ENCODE data around the gene SDR39U1. TPM values are rescaled to one million over a fixed set of nuclear protein-coding genes. Genes with fewer than 3 reads are reported as not detected.

Gene SDR39U1
- total RNA-seq, 4 donors from 2014 or later: 28.4 to 35.9 (median 31.8) TPM

- TF ChIP-seq CTCF (IDR thresholded peaks at IDR 0.05): no peak
- ATAC-seq (ENCODE audit: low FRiP score): no peak
- DNase-seq (ENCODE audit: low spot score): no peak
These were observed 28.5 kb downstream of the SDR39U1 start for GRCh38 chr14:24414077-24414476.

DNA sequence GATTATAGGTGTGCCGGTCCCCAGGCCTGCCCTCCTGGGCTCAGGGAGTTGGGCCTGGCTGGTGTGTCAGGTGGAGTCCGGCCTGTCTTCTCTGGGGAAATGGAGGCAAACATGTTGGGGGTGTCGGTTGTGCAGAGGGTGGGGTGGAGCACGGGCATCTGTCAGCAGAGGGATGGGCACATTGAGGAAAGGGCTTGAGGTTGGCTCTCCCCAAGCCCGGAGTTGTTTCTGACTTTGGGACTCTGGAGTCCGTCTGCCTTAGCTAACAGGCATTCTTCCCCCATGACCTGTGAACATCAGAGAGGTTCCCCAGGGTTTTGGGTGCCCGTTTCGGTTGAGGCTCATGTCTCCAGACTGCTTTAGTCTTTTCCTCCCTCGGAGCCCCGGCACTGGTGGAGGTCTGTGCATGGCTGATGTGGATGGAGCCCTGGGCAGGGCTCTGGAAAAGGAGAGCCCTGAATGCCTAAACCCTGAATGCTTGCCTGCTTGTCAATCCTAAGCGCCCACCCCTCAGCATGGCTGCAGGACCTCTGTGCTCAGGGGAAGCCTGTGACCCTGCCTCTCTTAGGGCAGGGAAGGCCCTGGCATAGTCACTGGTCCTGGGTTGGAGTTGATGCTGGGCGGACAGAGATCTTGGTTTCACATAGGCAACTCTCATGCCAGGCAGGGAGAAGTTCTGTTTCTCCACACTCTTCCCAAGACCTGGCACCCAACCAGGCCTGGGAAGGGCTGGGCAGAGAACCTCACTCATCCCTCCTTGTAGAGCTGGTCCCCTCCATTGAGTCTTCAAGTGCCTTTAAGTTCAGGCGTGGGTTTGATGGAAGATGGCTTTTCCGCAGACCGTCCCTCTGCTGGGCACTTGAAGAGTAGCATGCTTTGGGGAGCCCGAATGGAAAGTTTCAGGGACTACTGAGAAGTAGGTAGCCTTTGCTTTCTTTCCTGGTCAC, 30.9 kb downstream of the SDR39U1 start:
- DNase-seq (ENCODE audit: low spot score): no peak
- peak; percentile 57 for ATAC-seq (ENCODE audit: low FRiP score)
- peak in 1 of 3 donors; percentile 35 for TF ChIP-seq CTCF (IDR thresholded peaks at IDR 0.05)

GRCh38 chr14:24409956-24410355, 32.6 kb downstream of the SDR39U1 start:
- DNase-seq (ENCODE audit: low spot score): no peak
- no peak for TF ChIP-seq CTCF (IDR thresholded peaks at IDR 0.05)
- ATAC-seq (ENCODE audit: low FRiP score): no peak

GRCh38 chr14:24409192-24409591, 33.4 kb downstream of the SDR39U1 start:
- DNase-seq (ENCODE audit: low spot score) (no peak), ATAC-seq (ENCODE audit: low FRiP score) (no peak)
- TF ChIP-seq CTCF (IDR thresholded peaks at IDR 0.05): no peak

GRCh38 chr14:24408764-24409163, 33.8 kb downstream of the SDR39U1 start:
- DNase-seq (ENCODE audit: low spot score): no peak
- TF ChIP-seq CTCF (IDR thresholded peaks at IDR 0.05): no peak
- no peak for ATAC-seq (ENCODE audit: low FRiP score)

- no peak for TF ChIP-seq CTCF (IDR thresholded peaks at IDR 0.05)
- ATAC-seq (ENCODE audit: low FRiP score) (no peak), DNase-seq (ENCODE audit: low spot score) (no peak)
These were observed 34.8 kb downstream of the SDR39U1 start for GRCh38 chr14:24407608-24408325.

All from omental fat pad (tissue), 4 donors.